ENCODE results near the gene LIPC.

LIPC gene

GRCh38 chr15:58484791-58485600 lies 53.2 kb downstream of the LIPC start:
- DNase-seq (ENCODE audit: low read depth, low spot score): no peak
- in situ Hi-C loops (cut with HindIII; ENCODE audit: low sequenced_read_pairs): no loop called here
- no peak overlapping the region for H3K4me3 ChIP-seq (ENCODE audit: low read depth, low read length)
- TF ChIP-seq, protein P1, sequence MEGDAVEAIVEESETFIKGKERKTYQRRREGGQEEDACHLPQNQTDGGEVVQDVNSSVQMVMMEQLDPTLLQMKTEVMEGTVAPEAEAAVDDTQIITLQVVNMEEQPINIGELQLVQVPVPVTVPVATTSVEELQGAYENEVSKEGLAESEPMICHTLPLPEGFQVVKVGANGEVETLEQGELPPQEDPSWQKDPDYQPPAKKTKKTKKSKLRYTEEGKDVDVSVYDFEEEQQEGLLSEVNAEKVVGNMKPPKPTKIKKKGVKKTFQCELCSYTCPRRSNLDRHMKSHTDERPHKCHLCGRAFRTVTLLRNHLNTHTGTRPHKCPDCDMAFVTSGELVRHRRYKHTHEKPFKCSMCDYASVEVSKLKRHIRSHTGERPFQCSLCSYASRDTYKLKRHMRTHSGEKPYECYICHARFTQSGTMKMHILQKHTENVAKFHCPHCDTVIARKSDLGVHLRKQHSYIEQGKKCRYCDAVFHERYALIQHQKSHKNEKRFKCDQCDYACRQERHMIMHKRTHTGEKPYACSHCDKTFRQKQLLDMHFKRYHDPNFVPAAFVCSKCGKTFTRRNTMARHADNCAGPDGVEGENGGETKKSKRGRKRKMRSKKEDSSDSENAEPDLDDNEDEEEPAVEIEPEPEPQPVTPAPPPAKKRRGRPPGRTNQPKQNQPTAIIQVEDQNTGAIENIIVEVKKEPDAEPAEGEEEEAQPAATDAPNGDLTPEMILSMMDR (IDR thresholded peaks at IDR 0.05; ENCODE audit: low read depth, low read length): no peak

- in situ Hi-C loops (cut with HindIII; ENCODE audit: low sequenced_read_pairs): no loop called here
- TF ChIP-seq, protein P1 (IDR thresholded peaks at IDR 0.05; ENCODE audit: low read depth, low read length): no peak
- no peak overlapping the region for H3K4me3 ChIP-seq (ENCODE audit: low read depth, low read length)
- DNase-seq (ENCODE audit: low read depth, low spot score): no peak
These were observed 54.3 kb downstream of the LIPC start for GRCh38 chr15:58486062-58486461.

GRCh38 chr15:58486564-58486963 lies 54.8 kb downstream of the LIPC start:
- TF ChIP-seq, protein P1 (IDR thresholded peaks at IDR 0.05; ENCODE audit: low read depth, low read length): no peak
- no peak for DNase-seq (ENCODE audit: low read depth, low spot score)
- in situ Hi-C loops (cut with HindIII; ENCODE audit: low sequenced_read_pairs): no loop called here
- no peak overlapping the region for H3K4me3 ChIP-seq (ENCODE audit: low read depth, low read length)

GRCh38 chr15:58487041-58487723 lies 55.4 kb downstream of the LIPC start:
- H3K4me3 ChIP-seq (ENCODE audit: low read depth, low read length): no peak overlapping the region
- DNase-seq (ENCODE audit: low read depth, low spot score): no peak
- TF ChIP-seq, protein P1 (IDR thresholded peaks at IDR 0.05; ENCODE audit: low read depth, low read length): no peak
- in situ Hi-C loops (cut with HindIII; ENCODE audit: low sequenced_read_pairs): no loop called here

DNA sequence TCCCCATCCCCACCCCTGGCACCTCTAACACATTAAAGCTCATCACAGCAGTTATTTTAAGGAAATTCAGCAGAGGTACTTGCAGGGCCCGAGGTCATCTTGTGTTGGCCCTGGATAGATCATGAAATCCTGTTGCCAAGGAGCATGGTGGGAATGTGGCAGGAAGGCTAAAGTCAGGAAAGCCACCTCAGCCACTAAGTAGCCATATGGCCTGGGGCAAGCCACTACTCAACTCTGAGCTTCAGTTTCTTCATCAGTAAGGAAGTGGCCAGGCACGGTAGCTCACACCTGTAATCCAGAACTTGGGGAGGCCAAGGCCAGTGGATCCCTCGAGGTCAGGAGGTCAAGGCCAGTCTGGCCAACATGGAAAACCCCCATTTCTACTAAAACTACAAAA lies 55.9 kb downstream of the LIPC start:
- DNase-seq (ENCODE audit: low read depth, low spot score): no peak
- in situ Hi-C loops (cut with HindIII; ENCODE audit: low sequenced_read_pairs): no loop called here
- H3K4me3 ChIP-seq (ENCODE audit: low read depth, low read length): no peak overlapping the region
- TF ChIP-seq, protein P1 (IDR thresholded peaks at IDR 0.05; ENCODE audit: low read depth, low read length): no peak

DNA sequence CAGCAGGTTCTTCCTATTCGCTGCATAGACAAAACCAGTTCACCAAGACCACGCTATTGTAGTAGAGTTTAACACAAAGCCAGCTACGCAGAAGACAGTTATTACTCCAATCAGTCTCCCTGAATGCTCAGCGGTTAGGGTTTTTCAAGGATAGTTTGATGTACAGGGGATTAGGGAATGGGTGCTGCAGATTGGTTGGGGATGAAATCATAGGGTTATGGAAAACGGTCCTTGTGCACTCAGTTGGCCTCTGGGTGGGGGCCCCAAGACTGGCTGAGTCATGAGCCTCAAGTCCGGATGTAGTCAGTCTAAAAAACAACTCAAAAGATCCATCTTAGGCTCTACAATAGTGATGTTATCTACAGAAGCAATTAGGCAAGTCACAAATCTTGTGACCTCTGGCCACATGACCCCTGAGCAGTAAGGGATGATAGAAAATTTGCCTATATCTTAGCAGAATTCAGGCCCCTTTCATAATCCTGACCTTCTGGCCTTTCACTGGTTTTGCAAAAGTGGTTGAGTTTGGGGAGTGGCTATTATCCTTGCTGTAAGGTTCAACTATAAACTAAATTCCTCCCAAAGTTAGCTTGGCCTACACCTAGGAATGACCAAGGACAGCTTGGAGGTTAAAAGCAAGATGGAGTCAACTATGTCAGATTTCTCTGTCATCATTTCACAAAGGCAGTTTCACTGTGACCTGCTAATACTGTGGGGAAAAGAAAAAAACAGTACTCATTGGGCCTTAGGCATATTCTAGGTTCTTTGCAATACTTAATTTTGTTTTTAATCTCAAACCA lies 57.7 kb downstream of the LIPC start:
- no peak for DNase-seq (ENCODE audit: low read depth, low spot score)
- H3K4me3 ChIP-seq (ENCODE audit: low read depth, low read length): no peak overlapping the region
- in situ Hi-C loops (cut with HindIII; ENCODE audit: low sequenced_read_pairs): no loop called here
- TF ChIP-seq, protein P1 (IDR thresholded peaks at IDR 0.05; ENCODE audit: low read depth, low read length): no peak
